ENCODE results near the gene PROSER3.

DNA sequence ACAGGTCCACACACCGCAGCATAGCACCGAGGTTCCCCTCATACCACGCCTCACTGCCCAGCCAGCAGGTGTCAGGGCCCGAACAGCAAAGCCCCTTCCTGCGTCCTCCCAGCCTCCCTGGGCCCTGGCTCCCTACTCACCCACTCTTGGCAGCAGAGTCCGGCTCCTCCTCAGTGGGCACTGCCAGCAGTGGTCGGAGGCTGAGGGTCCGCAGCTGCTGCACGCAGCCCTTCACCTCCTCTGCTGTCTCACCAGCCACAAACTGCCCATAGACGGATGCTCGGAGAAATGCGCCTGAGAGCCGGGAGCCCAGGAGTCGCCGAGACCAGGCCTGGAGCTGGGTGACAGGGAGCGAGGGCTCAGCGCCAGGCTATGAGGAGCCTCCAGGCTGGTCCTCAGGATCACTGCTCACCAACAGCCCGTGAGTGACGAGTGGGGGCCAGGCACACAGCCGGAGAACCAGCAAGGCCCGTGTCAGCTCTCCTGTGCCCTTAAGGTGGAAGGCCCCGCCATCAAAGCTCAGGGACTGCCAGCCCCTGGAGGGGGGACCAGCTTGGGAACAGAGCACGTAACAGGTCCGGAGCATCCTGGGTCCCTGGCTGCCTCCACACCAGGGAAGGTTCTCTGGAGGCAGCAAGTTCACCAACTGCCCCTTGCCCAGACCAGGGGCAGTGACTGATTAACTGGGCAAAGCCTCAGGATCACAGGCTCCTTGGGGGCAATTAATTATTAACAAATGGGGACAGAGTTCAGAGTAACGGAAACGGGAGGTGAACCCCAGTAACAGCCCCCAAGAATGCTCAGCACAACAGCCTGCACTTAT is 54.5 kb downstream of the PROSER3 start, which contains the start of gene PRODH2:
- TF ChIP-seq EP300 (IDR thresholded peaks at IDR 0.05): no peak
- TF ChIP-seq, protein P1, sequence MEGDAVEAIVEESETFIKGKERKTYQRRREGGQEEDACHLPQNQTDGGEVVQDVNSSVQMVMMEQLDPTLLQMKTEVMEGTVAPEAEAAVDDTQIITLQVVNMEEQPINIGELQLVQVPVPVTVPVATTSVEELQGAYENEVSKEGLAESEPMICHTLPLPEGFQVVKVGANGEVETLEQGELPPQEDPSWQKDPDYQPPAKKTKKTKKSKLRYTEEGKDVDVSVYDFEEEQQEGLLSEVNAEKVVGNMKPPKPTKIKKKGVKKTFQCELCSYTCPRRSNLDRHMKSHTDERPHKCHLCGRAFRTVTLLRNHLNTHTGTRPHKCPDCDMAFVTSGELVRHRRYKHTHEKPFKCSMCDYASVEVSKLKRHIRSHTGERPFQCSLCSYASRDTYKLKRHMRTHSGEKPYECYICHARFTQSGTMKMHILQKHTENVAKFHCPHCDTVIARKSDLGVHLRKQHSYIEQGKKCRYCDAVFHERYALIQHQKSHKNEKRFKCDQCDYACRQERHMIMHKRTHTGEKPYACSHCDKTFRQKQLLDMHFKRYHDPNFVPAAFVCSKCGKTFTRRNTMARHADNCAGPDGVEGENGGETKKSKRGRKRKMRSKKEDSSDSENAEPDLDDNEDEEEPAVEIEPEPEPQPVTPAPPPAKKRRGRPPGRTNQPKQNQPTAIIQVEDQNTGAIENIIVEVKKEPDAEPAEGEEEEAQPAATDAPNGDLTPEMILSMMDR (IDR thresholded peaks at IDR 0.05): no peak

All from suprapubic skin (tissue), 3 donors.